HepG2 (cell line): ENCODE measurements around the gene ATP1A1. TPM values are rescaled to one million over a fixed set of nuclear protein-coding genes. Genes with fewer than 3 reads are reported as not detected.

Experiments used
- BORCS8-MEF2B ChIP-seq: sonication (generic); formaldehyde crosslinking; IDR thresholded peaks from 2 replicates; pipeline ENCODE4 v1.8.0; 2022; ENCODE audit warnings: mild to moderate bottlenecking, missing genetic modification reagents
- IRF2 ChIP-seq: IDR thresholded peaks from 2 replicates; pipeline ENCODE4 v1.6.1; 2018; ENCODE audit warnings: missing genetic modification reagents, missing compliant biosample characterization
- KLF16 ChIP-seq, 2 experiments: sonication (generic) in 1 of 2; formaldehyde crosslinking in 1 of 2; IDR thresholded peaks; 2 replicates each; pipeline versions ENCODE4 v1.6.1 to v1.8.0; 2016 to 2023; ENCODE audit warnings: missing genetic modification reagents in 2 of 2, missing compliant biosample characterization in 1 of 2
- MAFG ChIP-seq: sonication (generic); formaldehyde crosslinking; IDR thresholded peaks from 2 replicates; pipeline ENCODE4 v1.5.1; 2020; ENCODE audit warnings: mild to moderate bottlenecking, missing genetic modification reagents
- MXD3 ChIP-seq: IDR thresholded peaks from 2 replicates; pipeline ENCODE4 v1.6.1; 2016; ENCODE audit warnings: mild to moderate bottlenecking, missing biosample characterization, missing genetic modification reagents
- MXD4 ChIP-seq: IDR thresholded peaks from 2 replicates; pipeline ENCODE4 v1.6.1; 2016; ENCODE audit warnings: mild to moderate bottlenecking, missing biosample characterization, missing genetic modification reagents
- MYC ChIP-seq: sonication (generic); formaldehyde crosslinking; IDR thresholded peaks from 2 replicates; pipeline ENCODE4 v1.9.0; 2021; ENCODE audit warnings: missing genetic modification reagents, borderline replicate concordance
- PLSCR1 ChIP-seq: sonication (generic); formaldehyde crosslinking; IDR thresholded peaks from 2 replicates; pipeline ENCODE4 v1.5.0; 2020; ENCODE audit warnings: missing genetic modification reagents, mild to moderate bottlenecking, borderline replicate concordance
- POGZ ChIP-seq: sonication (generic); formaldehyde crosslinking; IDR thresholded peaks from 2 replicates; pipeline ENCODE4 v1.4.0; 2020; ENCODE audit warnings: mild to moderate bottlenecking, missing genetic modification reagents
- RXRB ChIP-seq: IDR thresholded peaks from 2 replicates; pipeline ENCODE4 v1.6.1; 2016; ENCODE audit warnings: borderline replicate concordance, missing genetic modification reagents, missing compliant biosample characterization
- TFE3 ChIP-seq: IDR thresholded peaks from 2 replicates; pipeline ENCODE4 v1.6.1; 2016
- TGIF2 ChIP-seq: IDR thresholded peaks from 2 replicates; pipeline ENCODE4 v1.6.1; 2016; ENCODE audit warnings: control low read depth, missing compliant biosample characterization
- ZBED4 ChIP-seq: sonication (generic); formaldehyde crosslinking; IDR thresholded peaks from 2 replicates; pipeline ENCODE4 v1.4.0; 2020; ENCODE audit warnings: missing genetic modification reagents, borderline replicate concordance
- ZNF292 ChIP-seq: sonication (generic); formaldehyde crosslinking; IDR thresholded peaks from 2 replicates; pipeline ENCODE4 v1.8.1; 2022; ENCODE audit warnings: mild to moderate bottlenecking, low read depth, missing genetic modification reagents, borderline replicate concordance
- ZNF703 ChIP-seq: sonication (generic); formaldehyde crosslinking; IDR thresholded peaks from 2 replicates; pipeline ENCODE4 v1.5.1; 2020; ENCODE audit warnings: missing genetic modification reagents, mild to moderate bottlenecking, moderate library complexity, borderline replicate concordance
- ZNF749 ChIP-seq: sonication (generic); formaldehyde crosslinking; IDR thresholded peaks from 2 replicates; pipeline ENCODE4 v1.8.0; 2022; ENCODE audit warnings: mild to moderate bottlenecking, missing genetic modification reagents, moderate library complexity, borderline replicate concordance
- polyA plus RNA-seq, 8 experiments: library from polyadenylated mRNA; depleted of rRNA in 3 of 8; stranded (reverse) in 7 of 8; unstranded in 1 of 8; fragments of >200 nt; fragmentation: Illumina TruSeq in 4 of 8; extraction: Trizol in 4 of 8; gene quantifications; 2 replicates each; pipeline versions ENCODE4 v1.2.1 to v1.2.3, GENCODE V29; 2011 to 2016; ENCODE audit warnings: low read depth in 4 of 8, missing spikeins in 1 of 8, mixed read lengths in 1 of 8; ENCODE audit not compliant: insufficient read depth in 1 of 8
- total RNA-seq, 5 experiments: library from RNA; depleted of rRNA; stranded (reverse); fragments of >200 nt; fragmentation: Illumina TruSeq; extraction: Trizol; gene quantifications; 2 replicates each; pipeline ENCODE4 v1.2.3, GENCODE V29; 2016; ENCODE audit warnings: low read depth in 1 of 5

Gene ATP1A1
- total and polyA plus RNA-seq, 2 of the 13 experiments (the other 11 are each of a cell fraction or from before 2014, with no cell fraction given): 280 to 705 TPM

GRCh38 chr1:116433275-116434257 lies 60.5 kb downstream of the ATP1A1 start (continued):
- 0 out of 2 replicates have a peak, but pooled peaks have one; percentile 34 for TF ChIP-seq ZNF703 (CRISPR knock-in tag)
- TF ChIP-seq PLSCR1 (CRISPR knock-in tag): no peak
- peak; percentile 70; the same call in 1 of the 2 replicates for TF ChIP-seq TGIF2 (CRISPR knock-in tag)
- TF ChIP-seq POGZ (CRISPR knock-in tag): peak; percentile 67
- TF ChIP-seq RXRB (CRISPR knock-in tag): peak; percentile 54; the same call in 1 of the 2 replicates
- TF ChIP-seq IRF2 (CRISPR knock-in tag): peak; percentile 29; the same call in 1 of the 2 replicates
- TF ChIP-seq KLF16 (CRISPR knock-in tag; IDR thresholded peaks at IDR 0.05): peak in 1 of 2 experiments; percentile 74; a peak in 1 of 4 replicates
- peak; percentile 76; the same call in 1 of the 2 replicates for TF ChIP-seq ZNF292
- peak; percentile 47; the same call in 1 of the 2 replicates for TF ChIP-seq BORCS8-MEF2B (CRISPR knock-in tag)
- no peak for TF ChIP-seq MAFG (CRISPR knock-in tag)
- peak; percentile 83 for TF ChIP-seq TFE3 (CRISPR knock-in tag)
- TF ChIP-seq MXD4 (CRISPR knock-in tag): peak; percentile 59; the same call in 1 of the 2 replicates
- peak; percentile 34; the same call in 1 of the 2 replicates for TF ChIP-seq MXD3
- TF ChIP-seq ZBED4 (CRISPR knock-in tag): 0 out of 2 replicates have a peak, but pooled peaks have one; percentile 29
- 0 out of 2 replicates have a peak, but pooled peaks have one; percentile 16 for TF ChIP-seq ZNF749
- peak; percentile 74; the same call in 1 of the 2 replicates for TF ChIP-seq MYC (CRISPR knock-in tag)
